Skeletal muscle satellite cell (primary cell): Measurements from ENCODE around the gene LIPG.

Experiments
- H3K27me3 ChIP-seq: 2 replicates; pipeline ENCODE4 v1.7.0; 2013; ENCODE audit warnings: low read length; ENCODE audit not compliant: control insufficient read depth, insufficient read depth
- H3K36me3 ChIP-seq: 2 replicates; pipeline ENCODE4 v1.7.0; 2013; ENCODE audit warnings: mild to moderate bottlenecking, control low read depth, low read length; ENCODE audit not compliant: insufficient read depth
- H3K4me1 ChIP-seq: 2 replicates; pipeline ENCODE4 v1.7.0; 2013; ENCODE audit warnings: low read length; ENCODE audit not compliant: control insufficient read depth, insufficient read depth
- H3K4me2 ChIP-seq: 2 replicates; pipeline ENCODE4 v1.7.0; 2013; ENCODE audit warnings: mild to moderate bottlenecking, low read length
- H3K4me3 ChIP-seq: 2 replicates; pipeline ENCODE4 v1.7.0; 2013; ENCODE audit warnings: low read length
- H3K9ac ChIP-seq: 2 replicates; pipeline ENCODE4 v1.7.0; 2013; ENCODE audit warnings: mild to moderate bottlenecking, low read depth, low read length, moderate library complexity
- H3K9me3 ChIP-seq: replicated peaks from 2 replicates; pipeline ENCODE4 v1.7.0; 2013; ENCODE audit warnings: mild to moderate bottlenecking, control low read depth, low read length

The LIPG gene

GRCh38 chr18:49617329-49617695 lies 55.5 kb downstream of the LIPG start:
- no peak overlapping the region for H3K4me3 ChIP-seq
- peaks cover 14% of the 10 kb centered on the region for H3K27me3 ChIP-seq
- H3K36me3 ChIP-seq, result no peaks in the 10 kb centered on the region
- H3K9me3 ChIP-seq, result no peaks in the 10 kb centered on the region
- no peaks in the 10 kb centered on the region for H3K4me1 ChIP-seq
- H3K4me2 ChIP-seq, result no peak overlapping the region
- no peak overlapping the region for H3K9ac ChIP-seq

GRCh38 chr18:49617865-49618264 lies 56.0 kb downstream of the LIPG start:
- Histone ChIP-seq H3K9ac (no peak overlapping the region), H3K9me3 (no peaks in the 10 kb centered on the region), H3K4me1 (no peaks in the 10 kb centered on the region), H3K4me3 (no peak overlapping the region), H3K36me3 (no peaks in the 10 kb centered on the region), H3K4me2 (no peak overlapping the region), H3K27me3 (peaks cover 14% of the 10 kb centered on the region)

- Histone ChIP-seq H3K27me3 (peaks cover 14% of the 10 kb centered on the region), H3K4me3 (no peak overlapping the region), H3K4me1 (no peaks in the 10 kb centered on the region), H3K9ac (no peak overlapping the region), H3K36me3 (no peaks in the 10 kb centered on the region), H3K9me3 (no peaks in the 10 kb centered on the region), H3K4me2 (no peak overlapping the region)
These were observed 57.2 kb downstream of the LIPG start for GRCh38 chr18:49618742-49619681.

GRCh38 chr18:49619801-49620200 lies 57.9 kb downstream of the LIPG start:
- no peak overlapping the region for H3K9ac ChIP-seq
- H3K4me2 ChIP-seq, result no peak overlapping the region
- H3K36me3 ChIP-seq, result no peaks in the 10 kb centered on the region
- no peaks in the 10 kb centered on the region for H3K9me3 ChIP-seq
- H3K4me3 ChIP-seq, result no peak overlapping the region
- peaks cover 14% of the 10 kb centered on the region for H3K27me3 ChIP-seq
- H3K4me1 ChIP-seq, result peaks cover 3% of the 10 kb centered on the region

GRCh38 chr18:49621301-49621700 lies 59.4 kb downstream of the LIPG start:
- H3K4me2 ChIP-seq, result no peak overlapping the region
- no peaks in the 10 kb centered on the region for H3K9me3 ChIP-seq
- no peak overlapping the region for H3K4me3 ChIP-seq
- H3K4me1 ChIP-seq, result peaks cover 13% of the 10 kb centered on the region
- no peaks in the 10 kb centered on the region for H3K36me3 ChIP-seq
- H3K9ac ChIP-seq, result no peak overlapping the region
- H3K27me3 ChIP-seq, result peaks cover 12% of the 10 kb centered on the region

GRCh38 chr18:49621717-49622351 lies 60.0 kb downstream of the LIPG start:
- H3K4me1 ChIP-seq, result peaks cover 13% of the 10 kb centered on the region
- H3K9me3 ChIP-seq, result no peaks in the 10 kb centered on the region

GRCh38 chr18:49623571-49623970 lies 61.7 kb downstream of the LIPG start:
- Histone ChIP-seq H3K9me3 (no peaks in the 10 kb centered on the region), H3K27me3 (peaks cover 12% of the 10 kb centered on the region), H3K4me1 (peaks cover 13% of the 10 kb centered on the region), H3K4me3 (no peak overlapping the region), H3K4me2 (no peak overlapping the region), H3K36me3 (no peaks in the 10 kb centered on the region), H3K9ac (no peak overlapping the region)

More at GRCh38 chr18:49621717-49622351, 60.0 kb downstream of the LIPG start:
- no peak overlapping the region for H3K4me3 ChIP-seq
- no peak overlapping the region for H3K4me2 ChIP-seq
- no peak overlapping the region for H3K9ac ChIP-seq
- H3K36me3 ChIP-seq, result no peaks in the 10 kb centered on the region
- H3K27me3 ChIP-seq, result peaks cover 12% of the 10 kb centered on the region

GRCh38 chr18:49625021-49625691 lies 63.3 kb downstream of the LIPG start:
- peaks cover 13% of the 10 kb centered on the region for H3K4me1 ChIP-seq
- no peak overlapping the region for H3K4me3 ChIP-seq
- no peaks in the 10 kb centered on the region for H3K36me3 ChIP-seq
- no peak overlapping the region for H3K4me2 ChIP-seq
- H3K27me3 ChIP-seq, result peaks cover 4% of the 10 kb centered on the region
- H3K9ac ChIP-seq, result no peak overlapping the region
- no peaks in the 10 kb centered on the region for H3K9me3 ChIP-seq

GRCh38 chr18:49626842-49627467 lies 65.1 kb downstream of the LIPG start:
- no peaks in the 10 kb centered on the region for H3K9me3 ChIP-seq
- H3K27me3 ChIP-seq, result no peaks in the 10 kb centered on the region
- H3K4me1 ChIP-seq, result peaks cover 13% of the 10 kb centered on the region
- H3K9ac ChIP-seq, result no peak overlapping the region
- H3K4me2 ChIP-seq, result no peak overlapping the region
- H3K4me3 ChIP-seq, result no peak overlapping the region
- no peaks in the 10 kb centered on the region for H3K36me3 ChIP-seq

GRCh38 chr18:49628119-49628518 lies 66.3 kb downstream of the LIPG start:
- Histone ChIP-seq H3K4me1 (peaks cover 13% of the 10 kb centered on the region), H3K9me3 (no peaks in the 10 kb centered on the region), H3K4me2 (no peak overlapping the region), H3K36me3 (no peaks in the 10 kb centered on the region), H3K4me3 (no peak overlapping the region), H3K9ac (no peak overlapping the region), H3K27me3 (peaks cover 9% of the 10 kb centered on the region)
